ENCODE measurements around the gene BIRC2.

The BIRC2 gene

GRCh38 chr11:102375720-102376399 is 28.8 kb downstream of the BIRC2 start:
- no peak for DNase-seq (ENCODE audit: low spot score)

GRCh38 chr11:102377891-102378290 is 30.9 kb downstream of the BIRC2 start:
- DNase-seq (ENCODE audit: low spot score) = no peak

GRCh38 chr11:102378818-102379217 is 31.8 kb downstream of the BIRC2 start:
- DNase-seq (ENCODE audit: low spot score) = no peak

GRCh38 chr11:102382384-102382783 is 35.4 kb downstream of the BIRC2 start:
- DNase-seq (ENCODE audit: low spot score) = no peak

- no peak for DNase-seq (ENCODE audit: low spot score)
These were observed 36.8 kb downstream of the BIRC2 start for GRCh38 chr11:102383839-102384238.

- DNase-seq (ENCODE audit: low spot score) = no peak
These were observed 37.5 kb downstream of the BIRC2 start for GRCh38 chr11:102384419-102385079.

- no peak for DNase-seq (ENCODE audit: low spot score)
These were observed 38.3 kb downstream of the BIRC2 start for GRCh38 chr11:102385085-102386007.

GRCh38 chr11:102386136-102386734 is 39.2 kb downstream of the BIRC2 start:
- no peak for DNase-seq (ENCODE audit: low spot score)

GRCh38 chr11:102387043-102387781 is 40.2 kb downstream of the BIRC2 start:
- no peak for DNase-seq (ENCODE audit: low spot score)

- DNase-seq (ENCODE audit: low spot score) = peak; percentile 24
These were observed 42.2 kb downstream of the BIRC2 start for GRCh38 chr11:102389253-102389652.

GRCh38 chr11:102390667-102391465 is 43.9 kb downstream of the BIRC2 start:
- DNase-seq (ENCODE audit: low spot score) = peak; percentile 78

- no peak for DNase-seq (ENCODE audit: low spot score)
These were observed 44.7 kb downstream of the BIRC2 start for GRCh38 chr11:102391549-102392237.

GRCh38 chr11:102393272-102393730 is 46.3 kb downstream of the BIRC2 start:
- DNase-seq (ENCODE audit: low spot score) = no peak

GRCh38 chr11:102395720-102396393 is 48.8 kb downstream of the BIRC2 start:
- DNase-seq (ENCODE audit: low spot score) = no peak

GRCh38 chr11:102396708-102397563 is 49.9 kb downstream of the BIRC2 start:
- DNase-seq (ENCODE audit: low spot score) = no peak

- no peak for DNase-seq (ENCODE audit: low spot score)
These were observed 51.3 kb downstream of the BIRC2 start for GRCh38 chr11:102398297-102398696.

GRCh38 chr11:102399189-102399588 is 52.2 kb downstream of the BIRC2 start:
- DNase-seq (ENCODE audit: low spot score) = no peak

GRCh38 chr11:102400603-102401002 is 53.6 kb downstream of the BIRC2 start:
- no peak for DNase-seq (ENCODE audit: low spot score)

All from RKO (cell line).